H9 (cell line): ENCODE results near the gene KIRREL3. TPM values are rescaled to one million over a fixed set of nuclear protein-coding genes. Genes with fewer than 3 reads are reported as not detected.

ENCODE experiments used
- DNase-seq: peaks from one replicate; pipeline ENCODE4 v3.0.0-alpha.2; 2017
- H2AFZ ChIP-seq: one replicate; pipeline ENCODE4 v1.6.1; 2013; ENCODE audit warnings: mild to moderate bottlenecking, low read length, control low read depth, moderate library complexity
- H2AK5ac ChIP-seq: 2 replicates; pipeline ENCODE4 v1.6.1; 2013; ENCODE audit warnings: low read length, control low read depth, mixed read lengths; ENCODE audit not compliant: insufficient read length
- H2BK120ac ChIP-seq: one replicate; pipeline ENCODE4 v1.6.1; 2013; ENCODE audit warnings: low read depth, mild to moderate bottlenecking, low read length, control low read depth, inconsistent platforms; ENCODE audit not compliant: poor library complexity, severe bottlenecking
- H2BK12ac ChIP-seq: 2 replicates; pipeline ENCODE4 v1.6.1; 2013; ENCODE audit warnings: low read length, control low read depth, mixed read lengths, low read depth; ENCODE audit not compliant: insufficient read length
- H2BK15ac ChIP-seq: 2 replicates; pipeline ENCODE4 v1.6.1; 2013; ENCODE audit warnings: low read depth, low read length, control low read depth
- H2BK20ac ChIP-seq: one replicate; pipeline ENCODE4 v1.6.1; 2013; ENCODE audit warnings: low read depth, mild to moderate bottlenecking, low read length, control low read depth, inconsistent platforms; ENCODE audit not compliant: poor library complexity, severe bottlenecking
- H2BK5ac ChIP-seq: 2 replicates; pipeline ENCODE4 v1.6.1; 2013; ENCODE audit warnings: low read length, control low read depth, mixed read lengths; ENCODE audit not compliant: insufficient read length
- H3K14ac ChIP-seq: 2 replicates; pipeline ENCODE4 v1.6.1; 2013; ENCODE audit warnings: low read length, control low read depth; ENCODE audit not compliant: insufficient read depth
- H3K18ac ChIP-seq: 2 replicates; pipeline ENCODE4 v1.6.1; 2013; ENCODE audit warnings: low read depth, mild to moderate bottlenecking, mixed read lengths, low read length, control low read depth; ENCODE audit not compliant: insufficient read length
- H3K23ac ChIP-seq: 2 replicates; pipeline ENCODE4 v1.6.1; 2013; ENCODE audit warnings: low read length, control low read depth, mixed read lengths, low read depth; ENCODE audit not compliant: insufficient read length
- H3K23me2 ChIP-seq: 2 replicates; pipeline ENCODE4 v1.6.1; 2013; ENCODE audit warnings: low read depth, mild to moderate bottlenecking, mixed read lengths, low read length, control low read depth; ENCODE audit not compliant: insufficient read length, poor library complexity, severe bottlenecking
- H3K27ac ChIP-seq: 2 replicates; pipeline ENCODE4 v1.5.1; 2013; ENCODE audit warnings: low read length, control low read depth, mixed read lengths, low read depth; ENCODE audit not compliant: insufficient read length
- H3K27me3 ChIP-seq: 2 replicates; pipeline ENCODE4 v1.6.1; 2013; ENCODE audit warnings: low read length, control low read depth, inconsistent platforms; ENCODE audit not compliant: insufficient read depth
- H3K4ac ChIP-seq: 2 replicates; pipeline ENCODE4 v1.6.1; 2013; ENCODE audit warnings: low read depth, mild to moderate bottlenecking, control low read depth, inconsistent platforms, low read length, moderate library complexity
- H3K4me1 ChIP-seq: 2 replicates; pipeline ENCODE4 v1.6.1; 2013; ENCODE audit warnings: low read length, control low read depth, inconsistent platforms; ENCODE audit not compliant: insufficient read depth
- H3K4me2 ChIP-seq: 2 replicates; pipeline ENCODE4 v1.6.1; 2013; ENCODE audit warnings: low read length, control low read depth, mixed read lengths; ENCODE audit not compliant: insufficient read length, insufficient read depth
- H3K56ac ChIP-seq: 2 replicates; pipeline ENCODE4 v1.6.1; 2013; ENCODE audit warnings: low read depth, mild to moderate bottlenecking, mixed read lengths, low read length, control low read depth; ENCODE audit not compliant: insufficient read length
- H3K79me1 ChIP-seq: 2 replicates; pipeline ENCODE4 v1.6.1; 2013; ENCODE audit warnings: low read depth, mild to moderate bottlenecking, moderate library complexity, low read length, control low read depth, inconsistent platforms; ENCODE audit not compliant: insufficient read depth, poor library complexity, severe bottlenecking
- H3K79me2 ChIP-seq: 2 replicates; pipeline ENCODE4 v1.6.1; 2013; ENCODE audit warnings: low read length, control low read depth, inconsistent platforms; ENCODE audit not compliant: insufficient read depth
- H3K9ac ChIP-seq: 2 replicates; pipeline ENCODE4 v1.6.1; 2013; ENCODE audit warnings: low read length, control low read depth, mixed read lengths; ENCODE audit not compliant: insufficient read length; ENCODE audit errors: extremely low read depth
- H3K9me3 ChIP-seq: one replicate; pipeline ENCODE4 v1.6.1; 2013; ENCODE audit warnings: low read depth, low read length, inconsistent platforms; ENCODE audit not compliant: control insufficient read depth
- H3T11ph ChIP-seq: one replicate; pipeline ENCODE4 v1.6.1; 2013; ENCODE audit warnings: mild to moderate bottlenecking, low read length, control low read depth, inconsistent platforms
- H4K20me1 ChIP-seq: one replicate; pipeline ENCODE4 v1.6.1; 2013; ENCODE audit not compliant: control insufficient read depth, insufficient read length, insufficient read depth
- H4K5ac ChIP-seq: 2 replicates; pipeline ENCODE4 v1.6.1; 2013; ENCODE audit warnings: low read depth, mild to moderate bottlenecking, mixed read lengths, low read length, control low read depth; ENCODE audit not compliant: insufficient read length
- H4K8ac ChIP-seq: replicated peaks from 2 replicates; pipeline ENCODE4 v1.6.1; 2013; ENCODE audit warnings: low read length, control low read depth, mixed read lengths, low read depth; ENCODE audit not compliant: insufficient read length
- H4K91ac ChIP-seq: 2 replicates; pipeline ENCODE4 v1.6.1; 2013; ENCODE audit warnings: low read depth, mild to moderate bottlenecking, moderate library complexity, mixed read lengths, low read length, control low read depth; ENCODE audit not compliant: insufficient read length
- H3K27ac Mint-ChIP-seq, 3 experiments: 2 replicates in 2 of 3; 3 replicates in 1 of 3; pipeline ENCODE4 v1.8.0; 2020 to 2021; ENCODE audit warnings: mixed read lengths in 3 of 3, mild to moderate bottlenecking in 1 of 3, moderate library complexity in 1 of 3
- H3K27me3 Mint-ChIP-seq: 2 replicates; pipeline ENCODE4 v1.8.0; 2021; ENCODE audit warnings: low read depth, mild to moderate bottlenecking, moderate library complexity, mixed read lengths
- H3K36me3 Mint-ChIP-seq, 3 experiments: 2 replicates in 2 of 3; 3 replicates in 1 of 3; pipeline ENCODE4 v1.8.0; 2020 to 2021; ENCODE audit warnings: low read depth in 3 of 3, mixed read lengths in 3 of 3; ENCODE audit not compliant: insufficient read depth in 1 of 3
- H3K4me1 Mint-ChIP-seq, 2 experiments: 2 replicates each; pipeline ENCODE4 v1.8.0; 2020; ENCODE audit warnings: mixed read lengths in 2 of 2
- H3K4me3 Mint-ChIP-seq, 2 experiments: 2 replicates in 1 of 2; 3 replicates in 1 of 2; pipeline ENCODE4 v1.8.0; 2020 to 2021; ENCODE audit warnings: mild to moderate bottlenecking in 2 of 2, mixed read lengths in 2 of 2, moderate library complexity in 1 of 2
- H3K9me3 Mint-ChIP-seq, 2 experiments: 2 replicates in 1 of 2; 3 replicates in 1 of 2; pipeline ENCODE4 v1.8.0; 2020; ENCODE audit warnings: mild to moderate bottlenecking in 2 of 2, mixed read lengths in 2 of 2, moderate library complexity in 1 of 2
- CTCF ChIP-seq: fragments of 200-600 bp; sonication (generic); conservative IDR thresholded peaks from 3 replicates; pipeline ENCODE4 v1.8.0; 2021; ENCODE audit warnings: antibody characterized with exemption, mild to moderate bottlenecking
- WGBS: extraction: QIAGEN DNeasy Blood & Tissue Kit; methylation state at CpG from one replicate; pipeline ENCODE4 v1.1.7; 2013; ENCODE audit warnings: missing lambda C conversion rate, low lambda C conversion rate, mixed read lengths; ENCODE audit not compliant: insufficient read length; ENCODE audit errors: extremely low coverage; 5-methylcytosine and 5-hydroxymethylcytosine counted together
- total RNA-seq: library from RNA; stranded (reverse); gene quantifications from 2 replicates; pipeline ENCODE4 v1.2.1, GENCODE V29; 2021

Gene KIRREL3
- total RNA-seq, 1 experiment from 2014 or later = 0.17 TPM

GRCh38 chr11:126924376-126925040, 76.1 kb downstream of the KIRREL3 start:
- Histone ChIP-seq H3K4ac (no peak overlapping the region), H3K56ac (no peak overlapping the region), H2BK20ac (no peak overlapping the region), H2BK15ac (no peak overlapping the region), H3K23ac (no peak overlapping the region), H3K79me1 (no peaks in the 10 kb centered on the region), H3K9ac (no peak overlapping the region), H3K4me2 (no peak overlapping the region), H3K79me2 (no peaks in the 10 kb centered on the region), H3K27ac (no peak overlapping the region), H3K18ac (no peak overlapping the region), H2BK12ac (no peak overlapping the region), H3K14ac (no peak overlapping the region), H4K5ac (no peak overlapping the region), H3K9me3 (no peaks in the 10 kb centered on the region), H3T11ph (no peak overlapping the region), H4K91ac (no peak overlapping the region), H2AK5ac (no peak overlapping the region), H3K23me2 (no peaks in the 10 kb centered on the region), H4K8ac (no peak overlapping the region), H3K4me1 (no peaks in the 10 kb centered on the region), H3K27me3 (no peaks in the 10 kb centered on the region), H4K20me1 (no peaks in the 10 kb centered on the region), H2BK120ac (no peak overlapping the region), H2BK5ac (no peak overlapping the region), H2AFZ (no peak overlapping the region)
- TF ChIP-seq CTCF = no peak
- DNase-seq = peak; percentile 4
- peaks cover 0 to 3% of the 10 kb centered on the region in 2 experiments; a peak in 1 of 5 replicates for H3K9me3 Mint-ChIP-seq
- no peaks in the 10 kb centered on the region for H3K36me3 Mint-ChIP-seq
- no peak overlapping the region for H3K27ac Mint-ChIP-seq
- no CpG with 5 or more reads among the region's 5 CpGs for whole genome bisulfite sequencing
- H3K27me3 Mint-ChIP-seq = peaks cover 2% of the 10 kb centered on the region
- H3K4me1 Mint-ChIP-seq = peaks cover 4 to 6% of the 10 kb centered on the region in 2 experiments; a peak in 3 of 4 replicates
- no peak overlapping the region for H3K4me3 Mint-ChIP-seq
